ENCODE data around the gene IL34. TPM values are rescaled to one million over a fixed set of nuclear protein-coding genes. Genes with fewer than 3 reads are reported as not detected.
"Not testable (repeated sequence)": the region's sequence is repeated elsewhere in the genome, so short reads cannot be mapped to it uniquely, and the experiment has no call there.

IL34 gene
- under 0.01 TPM for total RNA-seq

GRCh38 chr16:70646260-70647241 is at the start of gene IL34:
Gene IL34, plus strand, starts transcription at chr16:70646559. Its CDS starts 389 bp downstream, at chr16:70646948.
- DNase-seq (ENCODE audit: low read depth in 2 of 3, low spot score in 2 of 3), result no peak

GRCh38 chr16:70597135-70597835 is 49.1 kb upstream of the IL34 start:
- DNase-seq (ENCODE audit: low read depth in 2 of 3, low spot score in 2 of 3), result no peak

DNA sequence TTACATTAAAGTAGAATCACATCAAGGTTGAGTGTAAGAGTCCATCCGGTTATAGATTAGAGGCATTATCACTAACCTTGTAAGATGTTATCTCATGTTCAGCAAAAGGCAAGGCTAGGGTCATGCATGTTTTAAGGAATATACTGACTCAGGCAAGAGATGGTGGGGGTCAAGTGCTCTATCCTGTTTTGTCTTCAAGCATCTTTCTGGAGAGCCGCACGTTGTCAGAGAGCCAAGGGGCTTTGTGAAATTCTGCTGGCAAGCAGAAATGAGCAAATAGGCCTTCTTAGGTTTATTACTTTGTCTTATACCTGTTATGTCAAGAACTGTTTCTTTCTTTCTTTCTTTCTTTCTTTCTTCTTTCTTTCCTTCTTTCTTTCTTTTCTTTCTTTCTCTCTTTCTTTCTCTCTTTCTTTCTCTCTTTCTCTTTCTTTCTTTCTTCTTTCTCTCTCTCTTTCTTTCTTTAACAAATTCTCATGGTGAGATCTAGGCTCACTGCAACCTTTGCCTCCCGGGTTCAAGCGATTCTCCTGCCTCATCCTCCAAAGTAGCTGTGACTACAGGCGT is 47.3 kb upstream of the IL34 start:
- DNase-seq (ENCODE audit: low read depth in 2 of 3, low spot score in 2 of 3), result no peak

DNA sequence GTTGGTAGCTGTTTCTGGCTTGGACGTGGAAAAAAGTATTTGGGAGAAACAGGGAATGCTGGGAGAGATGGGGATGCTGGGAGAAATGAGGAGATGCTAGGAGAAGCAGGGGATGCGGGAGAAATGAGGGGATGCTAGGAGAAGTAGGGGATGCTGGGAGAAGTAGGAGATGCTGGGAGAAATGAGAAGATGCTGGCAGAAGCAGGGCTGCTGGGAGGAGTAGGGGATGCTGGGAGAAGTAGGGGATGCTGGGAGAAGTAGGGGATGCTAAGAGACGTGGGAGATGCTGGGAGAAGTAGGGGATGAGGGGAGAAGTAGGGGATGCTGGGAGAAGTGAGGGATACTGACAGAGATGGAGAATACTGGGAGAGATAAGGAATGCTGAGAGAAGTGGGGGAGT is 45.6 kb upstream of the IL34 start:
- DNase-seq (ENCODE audit: low read depth in 2 of 3, low spot score in 2 of 3), result no peak

GRCh38 chr16:70601576-70602575 is 44.5 kb upstream of the IL34 start:
- DNase-seq (ENCODE audit: low read depth in 2 of 3, low spot score in 2 of 3), result no peak

- no peak for DNase-seq (ENCODE audit: low read depth in 2 of 3, low spot score in 2 of 3)
Observed at GRCh38 chr16:70602831-70603230, 43.5 kb upstream of the IL34 start.

DNA sequence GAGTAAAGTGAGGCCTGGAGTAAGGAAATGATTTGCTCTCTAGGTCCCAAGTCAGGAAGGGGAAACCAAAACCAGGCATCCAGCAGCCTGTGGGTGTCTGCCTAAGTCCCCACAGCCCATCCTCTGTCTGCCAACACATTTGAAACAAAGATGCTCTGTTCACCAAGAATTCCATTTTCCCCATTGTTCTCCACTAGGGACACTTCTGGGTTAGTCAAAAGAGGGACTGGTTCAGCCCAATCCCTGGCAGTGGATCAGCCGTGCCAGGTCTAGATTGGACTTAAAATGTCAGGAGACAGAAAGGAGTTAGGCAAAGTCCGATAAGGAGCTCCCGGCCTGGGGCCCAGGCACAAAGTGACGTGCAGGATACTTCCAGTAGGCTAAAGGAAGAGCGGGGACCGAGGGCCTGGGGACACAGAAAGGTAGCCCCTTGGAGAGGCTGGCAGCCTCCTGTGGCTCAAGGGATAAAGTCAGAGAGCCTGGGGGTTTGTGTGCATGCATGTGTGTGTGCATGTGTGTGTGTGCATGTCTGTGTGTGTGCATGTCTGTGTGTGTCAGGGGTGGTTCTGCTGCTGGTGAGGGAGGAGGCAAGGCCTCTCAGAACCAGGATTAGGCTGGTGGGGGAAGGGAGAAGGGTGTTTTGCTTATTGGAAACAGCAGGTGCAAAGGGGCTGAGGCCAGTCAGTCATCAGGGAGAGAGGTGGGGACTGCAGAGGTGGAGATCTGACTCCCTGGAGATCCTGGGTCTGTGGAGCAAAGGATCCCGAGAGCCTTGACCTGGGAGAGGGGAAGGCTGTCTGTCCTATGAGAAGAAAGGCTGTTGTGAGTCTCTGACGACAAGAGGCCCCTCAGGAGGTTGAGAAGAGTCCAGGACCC is 41.7 kb upstream of the IL34 start:
- DNase-seq (ENCODE audit: low read depth in 2 of 3, low spot score in 2 of 3), result no peak

DNA sequence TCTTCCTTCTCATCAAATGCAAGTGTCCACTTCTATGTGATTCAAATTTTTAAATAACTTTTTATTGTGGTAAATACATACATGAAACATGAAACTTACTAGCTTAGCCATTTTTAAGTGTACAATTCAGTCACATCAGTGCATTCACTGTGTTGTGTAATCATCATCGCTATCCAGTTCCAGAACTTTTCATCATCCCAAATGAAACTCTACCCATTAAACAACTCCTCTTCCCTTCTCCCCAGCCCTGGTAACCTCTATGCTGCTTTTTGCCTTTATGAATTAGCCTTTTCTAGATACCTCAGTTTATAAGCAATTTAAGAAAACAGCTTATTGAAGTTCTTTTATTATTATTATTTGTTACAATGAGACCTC is 41.1 kb upstream of the IL34 start:
- DNase-seq (ENCODE audit: low read depth in 2 of 3, low spot score in 2 of 3), result no peak

GRCh38 chr16:70608521-70608920 is 37.8 kb upstream of the IL34 start:
- no peak for DNase-seq (ENCODE audit: low read depth in 2 of 3, low spot score in 2 of 3)

DNA sequence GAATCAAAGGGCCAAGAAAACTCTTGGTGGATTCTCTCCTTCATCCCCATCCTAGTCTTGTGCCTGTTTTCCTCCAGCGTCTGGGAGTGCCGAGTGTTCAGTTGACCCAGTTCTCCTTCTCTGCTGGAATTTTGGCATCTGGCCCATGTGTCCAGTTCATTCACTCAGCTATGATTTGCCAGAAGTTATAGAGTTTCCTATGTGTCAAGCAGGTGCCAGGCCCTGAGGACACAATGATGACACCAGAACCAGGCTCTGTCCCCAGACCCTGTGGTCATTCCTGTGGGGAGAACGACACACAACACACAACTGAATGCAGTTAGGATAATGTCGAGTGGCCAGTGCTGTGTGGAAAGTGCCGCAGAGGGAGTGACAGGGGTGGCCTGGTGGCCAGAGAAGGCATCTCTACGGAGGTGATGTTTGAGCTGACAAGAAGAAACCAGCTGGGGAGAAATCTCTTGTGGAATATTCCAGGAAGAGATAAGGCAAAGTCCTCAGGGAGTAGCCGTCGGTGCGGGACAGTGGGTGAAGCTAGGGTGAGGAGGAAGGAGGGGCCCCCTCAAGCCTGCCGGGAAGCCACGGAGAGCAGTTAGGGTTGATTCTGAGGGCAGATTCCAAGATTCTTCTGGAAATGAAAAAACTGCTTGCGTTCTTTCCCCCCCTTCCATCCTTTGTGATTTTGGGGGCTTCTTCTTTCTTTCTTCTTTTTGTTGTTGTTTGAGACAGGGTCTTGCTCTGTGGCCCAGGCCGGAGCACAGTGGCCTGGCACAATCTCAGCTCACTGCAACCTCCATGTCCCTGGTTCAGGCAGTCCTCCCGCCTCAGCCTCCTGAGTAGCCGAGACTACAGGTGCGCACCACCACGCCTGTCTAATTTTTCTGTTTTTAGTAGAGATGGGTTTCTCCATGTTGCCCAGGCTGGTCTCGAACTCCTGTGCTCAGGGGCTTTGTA is 35.8 kb upstream of the IL34 start:
- DNase-seq (ENCODE audit: low read depth in 2 of 3, low spot score in 2 of 3), result no peak

DNA sequence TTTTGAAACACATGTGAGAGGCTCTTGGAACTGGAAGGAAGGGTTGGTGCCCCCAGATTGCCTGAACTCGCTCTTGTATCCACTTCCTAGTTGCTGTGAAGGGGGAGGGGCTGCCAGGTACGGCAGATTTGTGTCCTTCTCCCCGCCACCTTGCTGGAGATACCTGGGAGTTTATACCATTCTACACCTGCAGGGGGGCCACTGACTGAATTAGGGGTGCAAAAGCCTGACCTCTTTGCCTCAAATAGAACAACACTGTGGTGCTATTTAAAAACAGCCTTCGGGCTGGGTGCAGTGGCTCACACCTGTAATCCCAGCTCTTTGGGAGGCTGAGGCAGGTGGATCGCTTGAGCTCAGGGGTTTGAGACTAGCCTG is 35.1 kb upstream of the IL34 start:
- no peak for DNase-seq (ENCODE audit: low read depth in 2 of 3, low spot score in 2 of 3)

DNA sequence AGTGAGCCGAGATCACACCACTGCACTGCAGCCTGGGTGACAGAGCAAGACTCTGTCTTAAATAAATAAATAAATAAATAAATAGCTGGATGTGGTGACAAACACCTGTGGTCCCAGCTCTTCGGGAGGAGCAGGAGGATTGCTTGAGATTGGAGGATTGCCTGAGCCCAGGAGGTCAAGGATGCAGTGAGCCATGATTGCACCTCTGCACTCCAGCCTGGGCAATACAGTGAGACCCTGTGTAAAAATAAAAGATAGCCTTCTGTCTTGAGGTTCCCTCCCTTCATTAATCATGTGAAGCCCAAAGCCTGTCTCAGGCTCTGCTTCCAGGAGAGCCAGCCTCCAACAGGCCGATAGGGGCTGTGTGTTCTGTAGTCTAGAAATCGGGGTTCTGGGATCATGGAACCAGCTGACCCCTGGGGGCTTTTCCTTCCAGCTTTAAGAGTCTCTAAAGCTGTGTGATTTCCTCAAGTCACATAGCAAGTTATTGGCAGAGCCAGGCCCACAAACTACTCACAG is 34.5 kb upstream of the IL34 start:
- no peak for DNase-seq (ENCODE audit: low read depth in 2 of 3, low spot score in 2 of 3)

GRCh38 chr16:70612931-70613330 is 33.4 kb upstream of the IL34 start:
- DNase-seq (ENCODE audit: low read depth in 2 of 3, low spot score in 2 of 3), result no peak

DNA sequence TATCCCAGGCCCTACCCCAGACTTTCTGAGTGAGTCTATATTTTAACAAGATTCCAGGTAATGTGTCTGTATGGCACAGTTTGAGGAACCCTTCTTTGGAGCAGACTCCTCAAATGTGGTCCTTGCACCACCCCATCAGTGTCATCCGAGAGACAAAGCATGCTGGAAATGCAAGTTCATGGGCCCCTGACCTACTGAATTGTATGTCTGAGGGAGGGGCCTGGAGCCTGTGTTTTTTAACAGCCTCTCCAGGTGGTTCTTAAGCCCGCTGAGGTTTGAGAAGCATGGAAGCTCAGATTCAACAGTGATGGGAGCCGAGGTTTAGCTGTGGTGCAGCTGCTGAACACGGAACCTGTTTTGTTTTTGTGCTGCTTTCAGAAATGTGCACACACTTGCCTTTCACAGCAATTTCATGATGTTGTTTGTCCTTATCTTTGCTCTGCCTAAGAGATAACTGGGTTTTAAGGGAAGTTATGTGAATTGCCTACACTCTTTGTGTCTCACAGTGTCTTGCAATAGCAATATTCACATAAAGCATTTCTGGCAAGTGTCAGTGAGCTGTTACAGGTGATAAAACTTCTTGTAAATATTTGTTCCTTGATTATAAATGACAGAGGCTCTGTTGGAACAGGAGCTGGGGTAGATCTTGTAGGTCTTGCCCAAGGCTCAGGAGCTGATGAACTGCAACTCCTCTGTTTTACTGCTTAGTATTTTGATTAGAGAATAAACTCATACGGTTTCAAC is 32.0 kb upstream of the IL34 start:
- DNase-seq (ENCODE audit: low read depth in 2 of 3, low spot score in 2 of 3), result no peak

DNA sequence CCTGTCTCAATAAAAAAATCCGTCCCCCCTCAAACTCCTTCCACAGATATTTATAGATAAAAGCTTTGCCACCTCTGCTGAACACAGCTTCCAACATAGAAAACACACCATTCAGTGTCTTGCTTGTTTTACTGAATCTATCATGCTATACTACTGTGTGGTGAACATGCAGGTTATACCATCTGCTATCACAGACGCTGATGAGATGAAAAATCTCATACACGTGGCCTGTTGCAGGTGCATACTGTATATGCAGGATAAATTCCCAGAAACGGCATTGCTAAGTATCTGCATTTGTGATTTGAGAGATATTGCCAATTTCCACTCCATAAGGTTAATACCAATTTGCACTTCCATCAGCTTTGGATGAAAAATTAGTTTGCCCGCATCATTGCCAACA is 30.4 kb upstream of the IL34 start:
- DNase-seq (ENCODE audit: low read depth in 2 of 3, low spot score in 2 of 3), result no peak

DNA sequence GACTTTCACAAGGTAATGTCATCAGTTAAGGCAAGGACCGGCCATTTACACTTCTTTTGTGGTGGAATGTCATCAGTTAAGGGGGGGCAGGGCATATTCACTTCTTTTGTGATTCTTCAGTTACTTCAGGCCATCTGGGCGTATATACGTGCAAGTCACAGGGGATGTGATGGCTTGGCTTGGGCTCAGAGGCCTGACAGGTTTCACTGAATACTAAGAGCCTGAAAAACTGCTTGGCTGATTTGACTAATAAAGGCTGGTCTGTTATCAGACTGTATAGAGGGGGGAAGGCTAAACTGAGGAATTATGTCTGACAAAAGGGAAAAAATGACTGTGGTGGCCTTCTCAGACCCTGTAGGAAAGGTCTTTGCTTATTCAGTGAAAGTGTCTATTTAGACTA is 24.5 kb upstream of the IL34 start:
- not testable (repeated sequence) for DNase-seq (ENCODE audit: low read depth in 2 of 3, low spot score in 2 of 3)

- DNase-seq (ENCODE audit: low read depth in 2 of 3, low spot score in 2 of 3), result no peak
Observed at GRCh38 chr16:70627696-70628095, 18.7 kb upstream of the IL34 start.

All from hematopoietic multipotent progenitor cell (in vitro differentiated cells).